Muscle of arm (tissue), 14 donors: ENCODE data around the gene COQ10B. TPM values are rescaled to one million over a fixed set of nuclear protein-coding genes. Genes with fewer than 3 reads are reported as not detected.
"Not testable (repeated sequence)": the region's sequence is repeated elsewhere in the genome, so short reads cannot be mapped to it uniquely, and the experiment has no call there.

Experiments used
- DNase-seq: peaks from one replicate; pipeline ENCODE4 v3.0.0-alpha.2; 2013
- long read RNA-seq, 11 donors: transcript quantifications; one replicate each; lab custom pipeline, GENCODE V29; 2026
- polyA plus RNA-seq, 12 donors: library from polyadenylated mRNA; unstranded; fragments of 120-200 nt; gene quantifications; one replicate each; pipeline ENCODE4 v1.2.1, GENCODE V29; 2013; ENCODE audit not compliant: insufficient read length in 12 of 12

Gene COQ10B
- polyA plus RNA-seq, result 100 to 1,000 TPM in 1 of 12 donors, 10 to 100 TPM in 10, 1 to 10 TPM in 1; 4.7 to 261 (median 13.5) TPM
- long read RNA-seq, donor 1, transcript COQ10B-201 (5 exons, 2,239 nt), result major isoform, 17 of 17 reads
- long read RNA-seq, donor 1, partial matches to known transcripts, result 0 of 17 reads
- long read RNA-seq, donor 1, other reads (novel, unspliced or antisense), result 0 of 17 reads
- long read RNA-seq, donor 2, transcript COQ10B-201 (5 exons, 2,239 nt), result major isoform, 10 of 1,020 reads
- long read RNA-seq, donor 2, partial matches to known transcripts, result 861 of 1,020 reads
- long read RNA-seq, donor 2, other reads (novel, unspliced or antisense), result 149 of 1,020 reads
- long read RNA-seq, donor 3, transcript COQ10B-201 (5 exons, 2,239 nt), result major isoform, 5 of 5 reads
- long read RNA-seq, donor 3, partial matches to known transcripts, result 0 of 5 reads
- long read RNA-seq, donor 3, other reads (novel, unspliced or antisense), result 0 of 5 reads
- long read RNA-seq, donor 4, partial matches to known transcripts, result 152 of 173 reads
- long read RNA-seq, donor 4, other reads (novel, unspliced or antisense), result 18 of 173 reads
- long read RNA-seq, donor 5, transcript COQ10B-201 (5 exons, 2,239 nt), result major isoform, 7 of 932 reads
- long read RNA-seq, donor 5, partial matches to known transcripts, result 814 of 932 reads
- long read RNA-seq, donor 5, other reads (novel, unspliced or antisense), result 111 of 932 reads
- long read RNA-seq, donor 6, partial matches to known transcripts, result 222 of 256 reads
- long read RNA-seq, donor 6, other reads (novel, unspliced or antisense), result 32 of 256 reads
- long read RNA-seq, donor 7, transcript COQ10B-201 (5 exons, 2,239 nt), result major isoform, 9 of 9 reads
- long read RNA-seq, donor 7, partial matches to known transcripts, result 0 of 9 reads
- long read RNA-seq, donor 7, other reads (novel, unspliced or antisense), result 0 of 9 reads
- long read RNA-seq, donor 8, transcript COQ10B-201 (5 exons, 2,239 nt), result major isoform, 8 of 617 reads
- long read RNA-seq, donor 8, partial matches to known transcripts, result 602 of 617 reads
- long read RNA-seq, donor 8, other reads (novel, unspliced or antisense), result 7 of 617 reads
- long read RNA-seq, donor 9, partial matches to known transcripts, result 345 of 348 reads
- long read RNA-seq, donor 9, other reads (novel, unspliced or antisense), result 0 of 348 reads
- long read RNA-seq, donor 10, transcript COQ10B-201 (5 exons, 2,239 nt), result major isoform, 5 of 5 reads
- long read RNA-seq, donor 10, partial matches to known transcripts, result 0 of 5 reads
- long read RNA-seq, donor 10, other reads (novel, unspliced or antisense), result 0 of 5 reads
- long read RNA-seq, donor 11, transcript COQ10B-201 (5 exons, 2,239 nt), result major isoform, 11 of 11 reads
- long read RNA-seq, donor 11, partial matches to known transcripts, result 0 of 11 reads
- long read RNA-seq, donor 11, other reads (novel, unspliced or antisense), result 0 of 11 reads

DNA sequence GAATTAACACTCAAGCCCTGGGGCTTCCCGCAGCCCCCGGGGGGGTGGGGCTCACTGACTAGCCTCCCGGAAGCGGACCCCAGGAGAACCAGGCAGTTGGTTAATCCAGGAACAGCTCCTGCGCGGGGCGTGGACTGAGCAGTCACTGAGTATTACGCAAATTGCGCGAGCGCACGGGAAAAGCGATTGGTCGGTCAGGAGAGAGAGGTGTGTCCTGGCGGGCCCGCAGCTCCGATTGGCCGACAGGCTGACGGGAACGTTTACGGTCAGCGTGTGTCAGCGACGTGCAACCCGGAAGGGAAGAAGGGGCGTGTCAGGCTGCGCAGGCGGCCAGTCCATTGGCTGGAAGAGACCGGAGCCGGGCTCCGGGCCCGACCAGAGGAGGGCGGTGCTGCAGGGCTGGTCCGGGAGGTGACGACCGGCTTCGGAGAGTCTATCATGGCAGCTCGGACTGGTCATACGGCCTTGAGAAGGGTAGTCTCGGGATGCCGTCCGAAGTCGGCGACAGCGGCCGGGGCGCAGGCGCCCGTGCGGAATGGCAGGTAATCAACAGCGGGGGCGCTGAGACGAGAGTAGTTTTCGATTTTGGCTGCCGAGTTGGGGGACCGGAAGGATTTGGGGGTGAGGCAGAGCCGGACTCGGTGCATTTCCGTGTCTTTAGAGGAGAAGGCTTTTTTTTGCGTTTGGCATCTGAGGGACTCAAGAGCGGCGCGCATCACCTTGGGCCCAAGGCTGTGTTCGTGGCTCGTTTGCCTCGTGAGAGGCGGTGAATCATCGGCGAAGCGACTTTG lies at the start of gene COQ10B:
Gene COQ10B, plus strand, starts transcription at position 430 of the 791 bp plus-strand sequence. Its CDS starts 9 bp downstream, at position 439.
- DNase-seq, result peak; percentile 100

DNA sequence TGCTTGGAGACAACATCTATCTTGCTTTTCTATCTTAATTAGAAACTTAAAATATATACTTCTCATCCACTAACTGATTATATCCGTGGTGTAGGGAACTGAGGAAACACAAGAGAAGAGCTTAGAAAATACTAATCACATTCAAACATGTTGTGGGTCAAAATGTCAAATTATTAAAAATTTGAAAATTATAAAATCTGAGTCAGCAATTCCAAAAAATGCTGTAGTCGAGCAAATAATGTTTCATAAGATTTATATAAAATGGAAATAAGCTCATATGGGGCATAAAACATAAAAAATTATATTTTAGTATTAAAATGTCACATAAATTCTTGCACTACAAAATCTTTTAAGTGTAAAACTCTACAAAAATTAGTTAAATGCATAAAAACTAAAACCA lies 47.8 kb upstream of the COQ10B start:
- DNase-seq, result no peak

DNA sequence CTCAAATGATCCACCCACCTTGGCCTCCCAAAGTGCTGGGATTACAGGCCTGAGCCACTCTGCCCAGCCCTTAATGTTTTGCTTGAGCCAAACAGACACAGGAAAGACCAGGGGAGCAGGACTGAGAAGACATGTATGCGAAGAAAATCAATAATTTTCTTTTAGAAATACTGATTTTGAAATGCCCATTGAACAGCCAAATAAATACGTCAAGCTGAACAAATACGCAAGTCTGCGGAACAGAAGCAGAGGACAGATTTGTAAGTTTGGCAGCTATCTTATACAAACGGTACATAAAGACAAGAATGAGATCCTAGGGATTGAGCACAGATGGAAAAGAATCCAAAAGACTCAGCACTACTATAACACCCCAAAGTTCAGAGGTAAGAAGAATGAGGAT lies 39.3 kb upstream of the COQ10B start:
- DNase-seq, result no peak

DNA sequence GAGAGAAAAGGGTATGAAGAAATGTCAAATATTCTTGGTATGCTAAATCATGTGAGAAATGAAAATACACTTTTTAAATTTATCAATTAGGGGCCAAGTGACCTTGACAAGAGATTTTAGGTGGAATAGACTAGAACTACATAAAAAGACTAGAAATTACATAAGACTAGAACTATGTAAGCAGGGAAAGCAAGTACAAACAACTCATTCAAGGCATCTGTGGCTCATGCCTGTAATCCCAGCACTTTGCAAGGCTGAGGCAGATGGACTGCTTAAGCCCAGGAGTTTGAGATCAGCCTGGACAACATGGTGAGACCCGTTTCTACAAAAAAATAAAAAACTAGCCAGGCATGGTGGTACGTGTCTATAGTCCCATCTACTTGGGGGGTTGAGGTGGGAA lies 38.8 kb upstream of the COQ10B start:
- DNase-seq, result no peak

DNA sequence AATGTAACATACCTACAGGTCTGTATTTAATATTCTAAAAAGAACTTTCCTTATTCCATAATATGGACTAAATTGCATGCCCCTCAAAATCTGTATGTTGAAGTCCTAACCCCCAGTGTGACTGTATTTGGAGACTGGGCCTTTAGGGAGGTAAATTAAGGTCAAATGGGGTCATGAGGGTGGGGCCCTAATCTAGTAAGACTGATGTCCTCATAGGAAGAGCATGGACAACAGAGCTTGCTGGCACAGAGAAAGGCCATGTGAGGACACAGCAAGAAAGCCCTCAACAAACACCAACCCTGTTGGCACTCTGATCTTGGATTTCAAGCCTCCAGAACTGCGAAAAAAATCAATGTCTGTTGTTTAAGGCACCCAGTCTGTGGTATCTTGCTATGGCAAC lies 37.1 kb upstream of the COQ10B start:
- DNase-seq, result no peak

DNA sequence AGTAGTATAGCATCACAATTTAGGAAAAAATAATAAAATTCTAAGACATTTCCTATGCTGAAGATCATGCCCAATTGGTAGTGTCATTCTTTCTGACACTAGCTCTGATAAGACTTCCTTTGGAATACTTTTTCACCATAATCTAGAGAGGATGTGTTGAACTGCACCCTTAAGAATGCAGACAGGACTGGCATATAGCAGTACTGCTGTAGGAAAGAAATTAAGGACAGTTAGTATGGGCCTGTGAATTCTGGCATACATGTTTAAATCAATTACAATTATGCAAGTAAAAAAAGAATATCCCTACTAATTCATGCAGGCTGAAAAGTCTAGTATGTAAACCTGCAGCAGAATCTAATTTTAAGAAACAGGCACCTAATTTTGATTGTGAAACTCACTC lies 33.9 kb upstream of the COQ10B start:
- DNase-seq, result no peak

DNA sequence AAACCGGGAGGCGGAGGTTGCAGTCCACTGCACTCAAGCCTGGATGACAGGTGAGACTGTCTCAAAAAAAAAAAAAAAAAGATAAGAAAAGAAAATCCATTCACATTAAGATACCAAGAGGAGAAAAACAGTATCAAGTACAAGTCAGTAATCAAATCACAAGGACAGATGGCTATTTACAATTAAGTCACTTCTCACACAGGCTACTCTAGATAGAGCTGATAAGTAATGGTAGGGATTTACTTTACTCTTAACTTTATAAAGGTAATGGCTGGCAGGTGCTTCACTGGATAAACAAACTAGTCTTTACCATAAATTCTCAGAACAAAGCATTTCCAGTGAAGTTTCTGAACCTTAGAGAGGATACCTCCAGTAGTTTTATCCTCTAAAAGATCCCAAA lies 30.0 kb upstream of the COQ10B start:
- DNase-seq, result no peak

DNA sequence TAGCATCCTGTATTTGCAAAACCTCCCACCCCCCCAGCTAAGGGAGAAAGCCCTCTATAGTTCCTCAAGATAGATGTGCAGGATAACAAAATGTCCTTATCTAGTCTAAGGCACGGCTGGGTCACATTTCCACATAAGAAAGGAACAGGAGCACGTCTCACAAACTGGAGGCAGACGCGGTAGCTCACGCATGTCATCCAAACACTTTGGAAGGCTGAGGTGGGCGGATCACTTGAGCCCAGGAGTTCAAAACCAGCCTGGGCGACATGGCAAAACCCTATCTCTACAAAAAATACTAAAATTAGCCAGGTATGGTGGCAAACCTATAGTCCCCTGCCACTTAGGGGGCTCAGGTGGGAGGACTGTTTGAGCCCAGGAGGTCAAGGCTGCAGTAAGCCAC lies 27.8 kb upstream of the COQ10B start:
- no peak for DNase-seq

DNA sequence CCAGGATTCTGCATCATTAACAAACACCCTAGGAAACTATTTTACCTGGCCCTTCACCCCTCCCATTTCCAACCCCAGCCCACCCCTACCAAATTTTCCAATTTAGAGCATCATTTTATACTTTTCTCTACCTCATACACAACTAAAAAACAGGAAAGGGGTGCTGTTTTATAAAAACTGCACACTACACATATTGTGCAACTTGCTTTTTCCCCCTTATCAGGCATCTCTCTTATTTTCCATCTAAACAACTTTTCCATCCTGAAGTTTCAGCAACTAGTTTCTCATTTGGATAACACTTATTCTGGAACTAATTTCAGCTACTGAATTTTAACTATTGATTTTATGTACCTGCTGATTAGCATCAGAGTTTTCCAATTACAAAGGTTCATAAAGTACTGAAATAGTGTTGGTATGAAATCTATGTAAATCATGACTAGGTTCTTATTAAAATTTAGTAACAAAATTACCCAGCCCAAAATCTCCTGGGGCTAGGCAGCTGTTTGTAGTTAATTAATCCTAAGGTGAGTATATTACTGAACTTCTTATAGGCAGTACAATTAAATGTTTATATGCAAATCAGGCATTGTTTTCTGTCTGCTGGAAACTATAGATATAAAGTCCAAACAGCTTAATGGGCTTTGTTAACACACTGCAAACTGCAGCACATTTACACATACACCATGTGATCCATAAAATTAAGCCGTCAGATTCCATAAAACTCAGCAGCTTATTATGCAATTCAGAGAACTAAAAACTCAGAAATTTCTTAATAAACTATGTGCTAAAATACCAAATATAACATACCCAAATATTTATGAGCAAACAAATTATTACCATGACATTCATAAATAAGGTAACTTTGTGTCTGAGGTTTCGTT lies 26.4 kb upstream of the COQ10B start:
- DNase-seq, result no peak

DNA sequence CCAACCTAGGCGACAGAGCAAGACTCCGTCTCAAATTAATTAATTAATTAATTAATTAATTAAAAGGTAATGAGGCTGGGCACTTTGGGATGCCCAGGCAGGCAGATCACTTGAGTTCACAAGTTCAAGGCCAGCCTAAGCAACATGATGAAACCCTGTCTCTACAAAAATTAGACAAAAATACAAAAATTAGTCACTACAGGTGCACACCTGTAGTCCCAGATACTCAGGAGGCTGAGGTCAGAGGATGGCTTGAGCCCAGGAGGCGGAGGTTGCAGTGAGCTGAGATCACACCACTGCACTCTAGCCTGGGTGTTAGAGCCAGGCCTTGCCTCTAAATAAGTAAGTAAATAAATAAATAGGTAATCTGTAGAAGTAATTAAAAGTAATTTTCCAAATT lies 25.4 kb upstream of the COQ10B start:
- DNase-seq, result no peak

DNA sequence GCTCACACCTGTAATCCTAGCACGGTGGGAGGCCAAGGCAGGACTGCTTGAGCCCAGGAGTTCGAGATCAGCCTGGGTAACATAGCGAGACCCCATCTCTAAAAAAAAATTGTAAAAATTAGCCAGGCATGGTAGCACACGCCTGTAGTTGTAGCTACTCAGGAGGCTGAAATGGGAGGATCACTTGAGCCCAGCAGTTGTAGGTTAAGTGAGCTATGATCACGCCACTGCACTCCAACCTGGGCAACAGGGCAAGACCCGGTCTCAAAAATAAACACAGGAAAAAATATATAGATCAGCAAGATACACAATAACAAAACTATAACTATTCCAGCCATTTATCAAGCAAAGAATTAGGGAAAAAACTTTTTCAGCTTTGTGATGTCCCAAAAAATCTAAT lies 21.5 kb upstream of the COQ10B start:
- no peak for DNase-seq

DNA sequence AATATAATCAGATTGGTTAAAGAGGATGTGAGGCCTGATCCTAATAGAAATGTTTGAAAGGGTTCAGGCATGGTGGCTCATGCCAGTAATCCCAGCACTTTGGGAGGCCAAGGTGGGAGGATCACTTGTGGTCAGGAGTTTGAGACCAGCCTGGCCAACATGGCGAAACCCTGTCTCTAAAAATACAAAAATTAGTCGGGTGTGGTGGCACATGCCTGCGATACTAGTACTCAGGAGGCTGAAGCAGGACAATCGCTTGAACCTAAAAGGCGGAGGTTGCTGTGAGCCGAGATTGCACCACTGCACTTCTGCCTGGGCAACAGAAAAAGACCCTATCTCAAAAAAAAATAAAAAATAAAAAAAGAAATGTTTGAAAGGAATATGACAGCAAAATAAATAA lies 20.8 kb upstream of the COQ10B start:
- not testable (repeated sequence) for DNase-seq

DNA sequence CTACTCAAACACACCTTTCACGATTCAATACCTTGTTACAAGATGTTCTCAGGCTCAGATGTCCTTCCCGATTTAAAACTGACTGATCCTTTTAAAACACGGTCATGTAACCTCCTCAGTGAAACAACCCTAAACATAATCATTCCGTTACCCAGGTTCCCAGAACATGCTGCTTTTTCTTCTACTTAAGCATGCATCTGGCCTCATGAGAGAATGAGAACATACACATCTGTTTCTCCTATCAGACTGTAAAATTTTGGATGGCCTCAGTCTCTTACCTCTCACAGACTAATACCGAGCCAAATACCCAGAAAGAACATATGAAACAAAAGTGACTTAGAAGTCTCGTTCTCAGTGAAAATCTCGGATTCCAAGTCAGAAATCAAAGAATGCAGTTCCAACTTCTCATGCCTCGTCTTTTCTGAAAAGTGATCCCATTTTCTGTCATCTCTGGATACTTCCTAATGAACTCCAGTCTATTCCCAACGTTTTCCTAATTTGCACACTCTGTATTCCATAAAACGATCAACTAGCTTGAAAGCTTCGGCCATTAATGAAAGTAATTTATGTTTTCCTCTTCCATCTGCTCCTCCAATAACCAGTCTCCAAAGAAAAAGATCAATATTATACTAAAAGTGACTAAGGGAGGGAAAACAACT lies 19.4 kb upstream of the COQ10B start:
- peak; percentile 54 for DNase-seq

DNA sequence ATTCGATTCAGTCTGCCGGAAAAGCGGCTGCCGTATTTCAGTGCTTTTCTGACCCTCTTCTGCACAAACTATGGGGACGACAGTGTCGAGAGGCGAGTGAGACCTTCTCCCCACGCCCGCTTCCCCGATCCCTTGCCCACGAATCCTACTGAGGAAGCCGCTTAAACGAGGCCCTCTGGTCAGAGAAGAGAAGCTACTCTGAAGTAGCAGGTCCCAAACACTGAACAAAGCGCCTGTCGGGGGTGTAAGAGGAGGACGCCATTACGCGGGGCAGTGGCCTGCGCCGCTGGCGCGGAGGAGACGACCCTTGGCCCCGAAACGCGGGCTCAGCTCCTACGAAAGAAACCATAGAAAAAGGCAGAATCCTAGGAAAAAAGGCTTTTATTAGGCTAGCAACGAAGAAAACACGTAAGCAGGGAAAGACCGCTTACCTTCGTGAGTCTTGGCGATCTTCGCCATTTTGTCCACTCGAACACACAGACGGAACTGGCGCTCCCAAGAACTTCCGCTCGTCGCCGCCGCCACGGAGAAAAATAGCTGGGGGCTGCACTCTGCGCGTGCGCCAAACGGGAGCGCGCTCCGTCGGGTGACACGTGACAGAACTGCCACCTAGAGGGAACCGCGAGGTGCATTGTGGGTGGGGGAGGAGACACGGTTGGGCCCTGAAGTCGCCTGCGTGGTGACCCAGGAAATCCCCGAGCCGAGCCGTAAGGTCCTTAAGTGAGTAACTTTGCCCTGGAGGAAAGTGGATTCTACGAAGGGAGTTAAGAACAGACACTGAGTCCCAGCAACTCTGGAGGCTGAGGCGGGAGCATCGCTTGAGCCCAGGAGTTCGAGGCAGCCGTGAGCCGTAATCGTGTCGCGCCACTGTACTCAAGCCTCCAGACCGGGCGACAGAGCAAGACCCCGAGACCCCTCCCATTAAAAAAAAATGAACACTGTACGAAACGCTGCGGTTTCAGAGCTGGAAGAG lies 18.5 kb upstream of the COQ10B start, which contains the start of gene SF3B1:
Gene SF3B1, minus strand, starts transcription at position 488 of the 973 bp plus-strand sequence. Its CDS starts 29 bp downstream, at position 459.
- peak; percentile 99 for DNase-seq

DNA sequence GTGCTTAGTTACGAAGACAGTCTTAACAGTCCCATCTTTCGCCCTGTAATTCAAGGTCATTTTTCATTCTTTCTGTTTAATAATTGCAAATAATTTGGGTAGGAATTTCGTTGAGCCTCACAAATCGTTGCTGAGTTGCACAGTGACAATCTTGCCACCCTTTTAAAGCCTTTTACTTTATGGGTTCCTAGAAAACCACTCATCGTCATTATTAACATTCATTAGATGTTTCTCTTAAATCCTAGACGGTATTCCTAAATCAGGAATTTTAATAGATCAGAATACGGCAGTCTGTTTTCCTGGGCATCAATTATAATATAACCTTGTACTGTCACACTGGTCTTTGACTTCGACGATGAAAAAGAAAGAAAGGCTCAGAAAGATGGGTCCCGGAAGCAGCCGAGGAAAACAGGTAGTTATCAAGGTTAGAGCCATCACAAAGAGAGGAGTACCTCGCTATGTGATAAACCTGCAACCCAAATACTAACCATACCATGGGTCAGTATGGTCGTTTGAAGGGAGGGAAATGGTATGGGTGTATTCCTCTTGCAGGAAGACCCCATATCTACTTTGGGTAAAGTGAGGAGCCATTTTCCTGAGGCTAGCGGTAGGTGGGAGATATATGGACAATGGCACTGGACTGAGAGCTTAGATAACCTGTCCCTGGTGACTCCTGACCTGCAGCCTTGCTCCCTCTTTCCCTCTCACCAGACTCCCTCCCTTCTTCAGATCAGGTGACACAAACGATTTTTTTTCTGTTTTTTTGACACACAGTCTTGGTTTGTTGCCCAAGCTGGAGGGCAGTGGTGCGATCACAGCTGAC lies 17.5 kb upstream of the COQ10B start:
- peak; percentile 21 for DNase-seq

DNA sequence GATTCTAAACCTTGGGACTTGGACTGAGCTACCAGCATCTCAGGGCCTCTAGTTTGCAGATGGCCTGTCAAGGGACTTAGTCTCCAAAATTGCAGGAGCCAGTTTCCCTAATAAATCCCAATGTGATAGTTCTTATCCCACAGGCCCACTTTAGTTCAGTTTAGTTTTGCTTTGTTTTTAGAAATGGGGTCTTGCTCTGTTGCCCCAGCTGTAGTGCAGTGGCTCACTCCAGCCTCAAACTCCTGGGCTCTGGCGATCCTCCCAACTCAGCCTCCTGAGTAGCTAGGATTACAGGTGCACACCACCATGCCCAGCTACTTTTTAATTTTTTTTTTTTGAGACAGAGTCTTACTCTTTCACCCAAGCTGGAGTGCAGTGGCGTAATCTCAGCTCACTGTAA lies 16.0 kb upstream of the COQ10B start:
- DNase-seq, result no peak

DNA sequence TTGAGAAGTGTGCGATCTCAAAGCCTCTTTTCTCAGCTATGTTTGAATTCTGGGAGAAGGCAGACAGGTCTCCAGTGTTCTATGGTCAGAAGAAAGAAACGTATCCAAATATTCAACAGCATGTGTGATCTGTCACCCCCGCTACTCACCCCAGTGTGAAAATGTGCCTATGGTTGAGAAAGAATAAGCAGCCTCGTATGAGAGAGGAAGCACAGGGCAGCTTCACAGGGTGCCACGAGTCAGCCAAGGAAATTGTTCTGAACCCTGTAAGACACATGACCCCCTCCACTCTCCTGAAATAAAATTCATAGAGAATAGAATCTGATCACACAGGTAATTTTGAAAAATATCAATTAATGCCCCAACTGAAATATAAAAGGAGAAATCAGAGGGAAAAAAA lies 10.5 kb upstream of the COQ10B start:
- DNase-seq, result no peak
